H9 (cell line): ENCODE measurements around the gene GSK3A. TPM values are rescaled to one million over a fixed set of nuclear protein-coding genes. Genes with fewer than 3 reads are reported as not detected.

ENCODE experiments used
- DNase-seq: peaks from one replicate; pipeline ENCODE4 v3.0.0-alpha.2; 2017
- H2AFZ ChIP-seq: one replicate; pipeline ENCODE4 v1.6.1; 2013; ENCODE audit warnings: mild to moderate bottlenecking, low read length, control low read depth, moderate library complexity
- H2AK5ac ChIP-seq: 2 replicates; pipeline ENCODE4 v1.6.1; 2013; ENCODE audit warnings: low read length, control low read depth, mixed read lengths; ENCODE audit not compliant: insufficient read length
- H2BK120ac ChIP-seq: one replicate; pipeline ENCODE4 v1.6.1; 2013; ENCODE audit warnings: low read depth, mild to moderate bottlenecking, low read length, control low read depth, inconsistent platforms; ENCODE audit not compliant: poor library complexity, severe bottlenecking
- H2BK12ac ChIP-seq: 2 replicates; pipeline ENCODE4 v1.6.1; 2013; ENCODE audit warnings: low read length, control low read depth, mixed read lengths, low read depth; ENCODE audit not compliant: insufficient read length
- H2BK15ac ChIP-seq: 2 replicates; pipeline ENCODE4 v1.6.1; 2013; ENCODE audit warnings: low read depth, low read length, control low read depth
- H2BK20ac ChIP-seq: one replicate; pipeline ENCODE4 v1.6.1; 2013; ENCODE audit warnings: low read depth, mild to moderate bottlenecking, low read length, control low read depth, inconsistent platforms; ENCODE audit not compliant: poor library complexity, severe bottlenecking
- H2BK5ac ChIP-seq: 2 replicates; pipeline ENCODE4 v1.6.1; 2013; ENCODE audit warnings: low read length, control low read depth, mixed read lengths; ENCODE audit not compliant: insufficient read length
- H3K14ac ChIP-seq: 2 replicates; pipeline ENCODE4 v1.6.1; 2013; ENCODE audit warnings: low read length, control low read depth; ENCODE audit not compliant: insufficient read depth
- H3K18ac ChIP-seq: 2 replicates; pipeline ENCODE4 v1.6.1; 2013; ENCODE audit warnings: low read depth, mild to moderate bottlenecking, mixed read lengths, low read length, control low read depth; ENCODE audit not compliant: insufficient read length
- H3K23ac ChIP-seq: 2 replicates; pipeline ENCODE4 v1.6.1; 2013; ENCODE audit warnings: low read length, control low read depth, mixed read lengths, low read depth; ENCODE audit not compliant: insufficient read length
- H3K23me2 ChIP-seq: 2 replicates; pipeline ENCODE4 v1.6.1; 2013; ENCODE audit warnings: low read depth, mild to moderate bottlenecking, mixed read lengths, low read length, control low read depth; ENCODE audit not compliant: insufficient read length, poor library complexity, severe bottlenecking
- H3K27ac ChIP-seq: 2 replicates; pipeline ENCODE4 v1.5.1; 2013; ENCODE audit warnings: low read length, control low read depth, mixed read lengths, low read depth; ENCODE audit not compliant: insufficient read length
- H3K27me3 ChIP-seq: 2 replicates; pipeline ENCODE4 v1.6.1; 2013; ENCODE audit warnings: low read length, control low read depth, inconsistent platforms; ENCODE audit not compliant: insufficient read depth
- H3K4ac ChIP-seq: 2 replicates; pipeline ENCODE4 v1.6.1; 2013; ENCODE audit warnings: low read depth, mild to moderate bottlenecking, control low read depth, inconsistent platforms, low read length, moderate library complexity
- H3K4me1 ChIP-seq: 2 replicates; pipeline ENCODE4 v1.6.1; 2013; ENCODE audit warnings: low read length, control low read depth, inconsistent platforms; ENCODE audit not compliant: insufficient read depth
- H3K4me2 ChIP-seq: 2 replicates; pipeline ENCODE4 v1.6.1; 2013; ENCODE audit warnings: low read length, control low read depth, mixed read lengths; ENCODE audit not compliant: insufficient read length, insufficient read depth
- H3K56ac ChIP-seq: 2 replicates; pipeline ENCODE4 v1.6.1; 2013; ENCODE audit warnings: low read depth, mild to moderate bottlenecking, mixed read lengths, low read length, control low read depth; ENCODE audit not compliant: insufficient read length
- H3K79me1 ChIP-seq: 2 replicates; pipeline ENCODE4 v1.6.1; 2013; ENCODE audit warnings: low read depth, mild to moderate bottlenecking, moderate library complexity, low read length, control low read depth, inconsistent platforms; ENCODE audit not compliant: insufficient read depth, poor library complexity, severe bottlenecking
- H3K79me2 ChIP-seq: 2 replicates; pipeline ENCODE4 v1.6.1; 2013; ENCODE audit warnings: low read length, control low read depth, inconsistent platforms; ENCODE audit not compliant: insufficient read depth
- H3K9ac ChIP-seq: 2 replicates; pipeline ENCODE4 v1.6.1; 2013; ENCODE audit warnings: low read length, control low read depth, mixed read lengths; ENCODE audit not compliant: insufficient read length; ENCODE audit errors: extremely low read depth
- H3K9me3 ChIP-seq: one replicate; pipeline ENCODE4 v1.6.1; 2013; ENCODE audit warnings: low read depth, low read length, inconsistent platforms; ENCODE audit not compliant: control insufficient read depth
- H3T11ph ChIP-seq: one replicate; pipeline ENCODE4 v1.6.1; 2013; ENCODE audit warnings: mild to moderate bottlenecking, low read length, control low read depth, inconsistent platforms
- H4K20me1 ChIP-seq: one replicate; pipeline ENCODE4 v1.6.1; 2013; ENCODE audit not compliant: control insufficient read depth, insufficient read length, insufficient read depth
- H4K5ac ChIP-seq: 2 replicates; pipeline ENCODE4 v1.6.1; 2013; ENCODE audit warnings: low read depth, mild to moderate bottlenecking, mixed read lengths, low read length, control low read depth; ENCODE audit not compliant: insufficient read length
- H4K8ac ChIP-seq: replicated peaks from 2 replicates; pipeline ENCODE4 v1.6.1; 2013; ENCODE audit warnings: low read length, control low read depth, mixed read lengths, low read depth; ENCODE audit not compliant: insufficient read length
- H4K91ac ChIP-seq: 2 replicates; pipeline ENCODE4 v1.6.1; 2013; ENCODE audit warnings: low read depth, mild to moderate bottlenecking, moderate library complexity, mixed read lengths, low read length, control low read depth; ENCODE audit not compliant: insufficient read length
- H3K27ac Mint-ChIP-seq, 3 experiments: 2 replicates in 2 of 3; 3 replicates in 1 of 3; pipeline ENCODE4 v1.8.0; 2020 to 2021; ENCODE audit warnings: mixed read lengths in 3 of 3, mild to moderate bottlenecking in 1 of 3, moderate library complexity in 1 of 3
- H3K27me3 Mint-ChIP-seq: 2 replicates; pipeline ENCODE4 v1.8.0; 2021; ENCODE audit warnings: low read depth, mild to moderate bottlenecking, moderate library complexity, mixed read lengths
- H3K36me3 Mint-ChIP-seq, 3 experiments: 2 replicates in 2 of 3; 3 replicates in 1 of 3; pipeline ENCODE4 v1.8.0; 2020 to 2021; ENCODE audit warnings: low read depth in 3 of 3, mixed read lengths in 3 of 3; ENCODE audit not compliant: insufficient read depth in 1 of 3
- H3K4me1 Mint-ChIP-seq, 2 experiments: 2 replicates each; pipeline ENCODE4 v1.8.0; 2020; ENCODE audit warnings: mixed read lengths in 2 of 2
- H3K4me3 Mint-ChIP-seq, 2 experiments: 2 replicates in 1 of 2; 3 replicates in 1 of 2; pipeline ENCODE4 v1.8.0; 2020 to 2021; ENCODE audit warnings: mild to moderate bottlenecking in 2 of 2, mixed read lengths in 2 of 2, moderate library complexity in 1 of 2
- H3K9me3 Mint-ChIP-seq, 2 experiments: 2 replicates in 1 of 2; 3 replicates in 1 of 2; pipeline ENCODE4 v1.8.0; 2020; ENCODE audit warnings: mild to moderate bottlenecking in 2 of 2, mixed read lengths in 2 of 2, moderate library complexity in 1 of 2
- CTCF ChIP-seq: fragments of 200-600 bp; sonication (generic); conservative IDR thresholded peaks from 3 replicates; pipeline ENCODE4 v1.8.0; 2021; ENCODE audit warnings: antibody characterized with exemption, mild to moderate bottlenecking
- WGBS: extraction: QIAGEN DNeasy Blood & Tissue Kit; methylation state at CpG from one replicate; pipeline ENCODE4 v1.1.7; 2013; ENCODE audit warnings: missing lambda C conversion rate, low lambda C conversion rate, mixed read lengths; ENCODE audit not compliant: insufficient read length; ENCODE audit errors: extremely low coverage; 5-methylcytosine and 5-hydroxymethylcytosine counted together
- total RNA-seq: library from RNA; stranded (reverse); gene quantifications from 2 replicates; pipeline ENCODE4 v1.2.1, GENCODE V29; 2021

GSK3A gene
- total RNA-seq, 1 experiment from 2014 or later: 52.4 TPM

- Histone ChIP-seq H3K9ac (peak overlapping the region; percentile 30), H3K4me2 (peak overlapping the region; percentile 76), H3K23me2 (peaks cover 19% of the 10 kb centered on the region), H3K79me2 (peaks cover 3% of the 10 kb centered on the region; the same call in 1 of the 2 replicates), H2BK12ac (no peak overlapping the region), H2BK20ac (no peak overlapping the region), H2BK5ac (no peak overlapping the region), H3K79me1 (peaks cover 11% of the 10 kb centered on the region), H4K5ac (no peak overlapping the region), H3K27ac (no peak overlapping the region), H2AK5ac (no peak overlapping the region), H4K8ac (no peak overlapping the region), H3K14ac (no peak overlapping the region; the same call in 1 of the 2 replicates), H2BK120ac (no peak overlapping the region), H2BK15ac (no peak overlapping the region), H3T11ph (no peak overlapping the region), H3K4ac (no peak overlapping the region), H3K56ac (no peak overlapping the region), H3K4me1 (peaks cover 8% of the 10 kb centered on the region; the same call in 1 of the 2 replicates), H4K20me1 (peaks cover 3% of the 10 kb centered on the region), H4K91ac (no peak overlapping the region), H2AFZ (no peak overlapping the region), H3K18ac (peak overlapping the region; percentile 35), H3K9me3 (no peaks in the 10 kb centered on the region), H3K23ac (no peak overlapping the region), H3K27me3 (no peaks in the 10 kb centered on the region)
- H3K27ac Mint-ChIP-seq: no peak overlapping the region
- TF ChIP-seq CTCF: no peak
- H3K4me3 Mint-ChIP-seq: no peak overlapping the region; a peak in 1 of 5 replicates
- H3K9me3 Mint-ChIP-seq: no peaks in the 10 kb centered on the region; a peak in 2 of 5 replicates
- H3K4me1 Mint-ChIP-seq: peaks cover 37 to 45% of the 10 kb centered on the region in 2 experiments
- H3K27me3 Mint-ChIP-seq: no peaks in the 10 kb centered on the region; the same call in 1 of the 2 replicates
- peak; percentile 93 for DNase-seq
- peaks cover 10 to 19% (median 18%) of the 10 kb centered on the region in 3 experiments for H3K36me3 Mint-ChIP-seq
- 100% methylated on average over 1 of the region's 74 CpGs for WGBS
Measured at GRCh38 chr19:42283188-42284065, 41.0 kb upstream of the GSK3A start.
